ENCODE data around the gene DNASE1L2. TPM values are rescaled to one million over a fixed set of nuclear protein-coding genes. Genes with fewer than 3 reads are reported as not detected.

The DNASE1L2 gene, protein sequence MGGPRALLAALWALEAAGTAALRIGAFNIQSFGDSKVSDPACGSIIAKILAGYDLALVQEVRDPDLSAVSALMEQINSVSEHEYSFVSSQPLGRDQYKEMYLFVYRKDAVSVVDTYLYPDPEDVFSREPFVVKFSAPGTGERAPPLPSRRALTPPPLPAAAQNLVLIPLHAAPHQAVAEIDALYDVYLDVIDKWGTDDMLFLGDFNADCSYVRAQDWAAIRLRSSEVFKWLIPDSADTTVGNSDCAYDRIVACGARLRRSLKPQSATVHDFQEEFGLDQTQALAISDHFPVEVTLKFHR
- total RNA-seq: 0.39 TPM
- long read RNA-seq: 0 reads

DNA sequence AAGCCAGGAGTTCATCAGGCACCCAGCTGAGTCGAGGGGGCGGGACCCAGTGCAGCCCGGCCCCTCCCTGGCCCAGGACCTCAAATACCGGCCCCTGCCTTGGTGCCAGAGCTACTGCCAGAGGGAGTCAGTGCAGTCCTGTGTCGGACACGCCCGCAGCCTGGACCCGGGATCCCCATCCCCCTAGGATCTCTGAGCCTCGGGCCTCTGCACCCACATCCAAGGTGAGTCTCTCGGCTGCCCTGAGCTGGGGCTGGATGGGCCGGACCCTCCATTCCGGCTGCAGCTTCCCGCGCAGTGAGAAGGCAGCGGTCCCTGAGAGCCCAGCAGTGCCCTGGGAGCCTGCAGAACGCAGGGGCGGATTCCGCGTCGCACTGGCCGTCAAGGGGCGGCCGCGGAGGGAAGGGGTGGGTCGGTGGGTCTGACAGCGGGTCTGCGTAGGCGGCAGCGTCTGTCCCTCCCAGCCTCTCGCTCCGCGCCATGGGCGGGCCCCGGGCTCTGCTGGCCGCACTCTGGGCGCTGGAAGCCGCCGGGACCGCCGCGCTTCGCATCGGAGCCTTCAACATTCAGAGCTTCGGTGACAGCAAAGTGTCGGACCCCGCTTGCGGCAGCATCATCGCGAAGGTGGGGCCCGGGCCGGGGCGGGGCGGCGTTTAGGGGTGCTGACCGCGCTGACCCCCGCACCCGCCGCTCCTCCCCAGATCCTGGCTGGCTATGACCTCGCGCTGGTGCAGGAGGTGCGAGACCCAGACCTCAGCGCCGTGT lies at the start of gene DNASE1L2:
TSS of gene DNASE1L2 (plus strand) at position 108 of the 765 bp plus-strand sequence. CDS start at position 481, 373 bp downstream.
- no peak for DNase-seq (ENCODE audit: low spot score)

DNA sequence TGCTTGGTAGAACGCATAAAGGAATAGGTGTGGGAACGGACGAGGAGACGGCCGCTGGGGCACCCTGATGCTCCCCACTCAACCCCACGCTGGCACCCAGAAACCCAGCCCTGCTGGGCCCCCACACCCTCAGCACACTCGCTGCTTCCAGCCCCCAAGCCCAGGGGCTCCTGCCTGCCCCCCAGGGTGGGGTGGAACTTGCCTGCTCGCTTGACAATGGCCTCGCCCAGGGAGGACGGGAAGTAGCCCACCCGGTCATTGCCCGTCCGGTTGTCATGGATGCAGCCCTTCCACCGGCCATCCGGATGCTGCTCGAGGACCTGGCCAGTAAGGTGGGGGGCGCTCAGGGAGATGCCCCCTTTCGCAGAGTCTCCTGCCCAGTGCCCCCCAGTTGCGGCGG lies 49.7 kb upstream of the DNASE1L2 start:
- DNase-seq (ENCODE audit: low spot score): no peak

DNA sequence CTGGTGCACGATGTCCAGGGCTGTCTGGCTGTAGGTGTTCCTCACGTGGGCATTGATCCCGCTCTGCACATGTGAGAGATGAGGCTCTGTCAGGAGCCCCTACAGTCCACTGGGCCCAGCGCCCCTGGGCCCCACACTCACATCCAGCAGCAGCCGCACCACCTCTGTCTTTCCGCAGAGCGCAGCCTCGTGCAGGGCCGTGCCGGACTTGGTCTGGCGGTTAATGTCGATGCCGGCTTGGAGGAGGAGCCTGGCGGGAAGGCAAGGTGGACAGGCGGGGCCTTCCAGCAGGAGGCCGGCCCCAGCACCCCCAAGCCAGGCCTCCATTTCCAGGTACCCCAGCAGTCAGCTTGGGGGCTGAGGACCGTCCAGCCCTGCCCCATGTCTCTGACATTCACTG lies 49.0 kb upstream of the DNASE1L2 start:
- no peak for DNase-seq (ENCODE audit: low spot score)

DNA sequence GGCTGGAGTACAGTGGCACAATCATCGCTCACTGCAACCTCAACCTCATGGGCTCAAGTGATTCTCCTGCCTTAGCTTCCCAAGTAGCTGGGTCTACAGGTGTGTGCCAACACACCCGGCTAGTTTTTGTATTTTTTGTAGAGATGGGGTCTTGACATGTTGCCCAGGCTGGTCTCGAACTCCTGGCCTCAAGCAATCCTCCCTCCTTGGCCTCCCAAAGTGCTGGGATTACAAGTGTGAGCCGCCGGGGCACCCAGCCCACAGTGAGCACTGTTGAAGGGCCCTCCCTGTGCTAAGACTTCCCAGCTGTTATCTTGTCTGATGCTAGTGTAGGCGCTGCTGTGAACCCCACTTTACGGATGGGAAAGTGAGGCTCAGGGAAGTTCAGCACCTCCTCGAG lies 47.8 kb upstream of the DNASE1L2 start:
- DNase-seq (ENCODE audit: low spot score): no peak

DNA sequence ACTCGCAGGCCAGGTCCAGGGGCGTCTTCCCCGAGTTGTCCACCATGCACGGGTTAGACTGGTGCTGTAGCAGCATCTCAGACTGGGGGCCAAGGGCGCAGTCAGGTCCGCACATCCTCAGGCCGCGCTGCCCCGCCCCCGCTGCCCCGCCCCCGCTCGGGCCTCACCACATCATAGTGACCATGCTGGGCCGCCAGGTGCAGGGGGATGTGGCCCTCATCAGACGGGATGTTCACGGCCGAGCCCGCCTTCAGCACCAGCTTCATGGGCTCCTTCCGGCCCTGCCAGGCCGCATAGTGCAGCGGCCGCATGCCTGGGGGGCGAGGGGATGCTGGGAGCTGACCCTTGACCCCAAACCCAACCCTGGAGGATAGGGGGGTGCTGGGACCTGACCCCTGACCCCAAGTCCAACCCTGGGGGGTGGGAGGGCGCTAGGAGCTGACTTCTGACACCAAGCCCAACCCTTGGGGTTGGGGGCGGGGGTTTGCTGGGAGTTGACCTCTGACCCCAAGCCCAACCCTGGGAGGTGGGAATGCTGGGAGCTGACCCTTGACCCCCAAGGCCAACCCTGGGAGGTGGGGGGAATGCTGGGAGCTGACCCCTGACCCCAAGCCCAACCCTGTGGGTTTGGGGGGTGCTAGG lies 46.9 kb upstream of the DNASE1L2 start:
- DNase-seq (ENCODE audit: low spot score): no peak

DNA sequence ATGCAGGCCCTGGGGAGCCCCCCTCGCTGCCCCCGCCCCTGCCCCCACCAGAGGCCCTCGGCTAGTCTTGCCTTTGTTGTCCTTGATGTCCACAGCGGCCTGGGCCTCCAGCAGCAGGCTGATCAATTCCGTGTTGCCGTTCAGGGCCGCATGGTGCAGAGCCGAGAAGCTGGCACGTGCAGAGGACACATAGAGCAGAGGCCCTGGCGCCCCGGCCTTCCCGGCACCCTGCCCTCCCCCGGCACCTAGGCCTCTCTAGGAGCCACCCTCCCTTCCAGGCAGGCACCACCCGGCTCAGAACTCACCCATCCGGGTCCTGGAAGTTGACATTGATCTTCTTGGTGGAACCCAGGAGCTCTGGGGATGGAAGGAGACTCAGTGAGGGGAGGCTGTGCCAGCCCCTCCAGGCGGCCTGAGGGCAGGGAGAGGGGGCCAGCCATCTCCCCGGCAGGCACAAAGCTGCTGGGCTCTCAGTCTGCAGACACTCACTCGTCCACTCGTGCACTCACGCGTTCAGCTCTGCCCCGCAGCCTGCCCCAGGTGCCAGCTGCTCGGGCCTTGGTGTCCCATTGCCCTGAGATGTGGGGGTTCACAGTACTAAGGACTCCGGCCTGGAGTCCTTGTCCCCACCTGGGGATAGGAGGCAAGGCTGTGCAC lies 46.1 kb upstream of the DNASE1L2 start:
- DNase-seq (ENCODE audit: low spot score): no peak

DNA sequence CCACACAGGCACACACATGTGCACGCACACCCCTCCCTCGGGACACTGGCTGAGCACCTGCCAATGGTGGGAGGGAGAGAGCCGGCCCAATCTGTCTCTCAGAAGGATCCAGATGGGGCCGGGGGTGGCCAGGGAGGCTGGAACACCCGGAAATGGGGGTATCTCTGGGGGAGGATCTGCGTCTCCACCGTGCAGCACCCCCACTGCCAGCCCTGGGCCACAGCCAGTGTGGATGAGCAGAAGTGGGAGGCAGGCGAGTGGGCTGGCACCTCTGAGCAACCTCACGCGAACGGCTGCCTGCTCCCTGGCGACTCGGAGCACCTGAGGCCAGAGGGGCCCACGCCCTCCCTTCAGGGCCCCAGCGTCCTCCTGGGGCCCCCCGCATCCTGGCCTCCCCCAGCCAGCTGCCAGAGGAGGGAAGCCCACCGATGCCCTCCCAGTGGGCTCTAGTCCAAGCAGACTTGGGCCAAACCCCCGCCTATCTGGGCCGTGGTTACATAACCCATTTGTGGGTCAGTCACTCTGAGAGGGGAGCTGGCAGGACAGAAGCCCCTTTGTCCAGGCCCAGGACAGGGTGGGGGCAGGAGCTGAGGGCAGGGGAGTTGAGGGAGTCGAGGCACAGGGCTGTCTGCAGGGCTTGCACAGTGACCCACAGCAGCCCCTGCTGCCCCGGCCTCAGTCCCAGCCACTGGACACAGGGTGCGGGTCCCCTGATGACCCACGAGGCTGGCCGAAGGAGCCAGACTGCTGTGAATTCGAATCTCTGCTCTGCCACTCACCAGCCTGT lies 45.4 kb upstream of the DNASE1L2 start:
- DNase-seq (ENCODE audit: low spot score): no peak

DNA sequence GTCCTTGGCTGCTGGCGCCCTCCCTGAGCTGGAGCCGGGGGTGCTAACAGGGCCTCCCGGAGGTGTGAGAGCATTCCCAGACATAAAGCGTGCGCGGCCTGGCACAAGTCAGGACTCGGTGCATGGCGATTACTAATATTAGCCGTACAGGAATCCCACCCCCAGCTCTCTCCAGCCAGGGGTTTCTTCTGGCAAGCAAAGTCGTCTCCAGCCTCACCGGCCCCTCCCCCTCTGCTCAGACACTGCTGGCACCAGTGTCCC lies 44.9 kb upstream of the DNASE1L2 start:
- no peak for DNase-seq (ENCODE audit: low spot score)

DNA sequence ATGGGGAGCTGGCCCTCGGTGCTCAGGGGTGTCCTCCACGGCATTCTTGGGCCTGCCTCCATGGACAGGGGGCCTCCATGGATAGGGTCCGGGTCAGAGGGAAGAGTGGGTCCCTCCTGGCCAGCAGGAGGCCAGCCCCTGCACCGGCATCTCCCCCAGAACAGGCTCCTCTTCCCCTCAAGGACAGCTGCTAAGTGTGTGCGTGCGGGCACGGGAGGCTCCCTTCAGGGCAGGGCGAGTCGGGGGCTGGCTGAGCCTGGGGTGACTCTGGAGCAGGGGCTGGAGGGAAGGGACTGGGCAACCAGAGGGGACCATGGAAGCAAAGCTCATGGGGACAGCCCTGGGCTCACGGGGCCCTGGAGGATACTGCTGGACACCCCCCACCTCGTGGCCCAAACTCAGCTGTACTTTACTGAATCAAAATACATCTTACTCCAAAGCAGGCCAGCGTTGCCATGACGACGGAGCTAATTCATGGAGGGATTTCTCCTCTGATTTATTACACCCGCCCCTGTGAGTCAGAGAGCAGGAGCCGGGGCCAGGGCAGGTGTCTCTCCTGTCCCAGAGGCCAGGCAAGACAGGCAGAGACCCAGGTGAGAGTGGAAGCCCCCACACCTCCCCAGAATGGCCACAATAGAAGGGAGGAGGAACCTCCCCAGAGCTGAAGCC lies 41.9 kb upstream of the DNASE1L2 start:
- no peak for DNase-seq (ENCODE audit: low spot score)

DNA sequence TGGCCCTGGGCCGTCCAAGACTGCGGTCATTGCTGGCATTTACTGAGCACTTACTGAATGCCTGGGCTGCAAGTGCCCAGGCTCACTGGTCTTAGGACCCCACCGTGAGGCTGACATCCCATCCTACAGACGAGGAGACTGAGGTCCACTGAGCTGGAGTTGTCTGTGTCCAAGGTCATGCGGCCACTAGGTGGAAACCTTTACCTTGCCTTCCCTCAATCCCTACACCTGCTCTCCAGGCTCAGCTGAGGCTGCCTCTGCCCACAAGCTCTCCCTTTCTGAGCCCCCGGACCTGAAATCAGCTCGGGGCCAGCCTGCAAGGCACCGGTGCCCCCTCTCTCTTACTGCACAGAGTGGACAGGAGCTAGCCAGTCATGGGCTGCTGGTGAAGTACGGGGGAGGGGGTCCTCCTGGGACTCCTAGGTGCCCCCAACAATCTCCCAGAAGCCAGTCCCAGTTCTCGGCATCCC lies 41.4 kb upstream of the DNASE1L2 start:
- no peak for DNase-seq (ENCODE audit: low spot score)

DNA sequence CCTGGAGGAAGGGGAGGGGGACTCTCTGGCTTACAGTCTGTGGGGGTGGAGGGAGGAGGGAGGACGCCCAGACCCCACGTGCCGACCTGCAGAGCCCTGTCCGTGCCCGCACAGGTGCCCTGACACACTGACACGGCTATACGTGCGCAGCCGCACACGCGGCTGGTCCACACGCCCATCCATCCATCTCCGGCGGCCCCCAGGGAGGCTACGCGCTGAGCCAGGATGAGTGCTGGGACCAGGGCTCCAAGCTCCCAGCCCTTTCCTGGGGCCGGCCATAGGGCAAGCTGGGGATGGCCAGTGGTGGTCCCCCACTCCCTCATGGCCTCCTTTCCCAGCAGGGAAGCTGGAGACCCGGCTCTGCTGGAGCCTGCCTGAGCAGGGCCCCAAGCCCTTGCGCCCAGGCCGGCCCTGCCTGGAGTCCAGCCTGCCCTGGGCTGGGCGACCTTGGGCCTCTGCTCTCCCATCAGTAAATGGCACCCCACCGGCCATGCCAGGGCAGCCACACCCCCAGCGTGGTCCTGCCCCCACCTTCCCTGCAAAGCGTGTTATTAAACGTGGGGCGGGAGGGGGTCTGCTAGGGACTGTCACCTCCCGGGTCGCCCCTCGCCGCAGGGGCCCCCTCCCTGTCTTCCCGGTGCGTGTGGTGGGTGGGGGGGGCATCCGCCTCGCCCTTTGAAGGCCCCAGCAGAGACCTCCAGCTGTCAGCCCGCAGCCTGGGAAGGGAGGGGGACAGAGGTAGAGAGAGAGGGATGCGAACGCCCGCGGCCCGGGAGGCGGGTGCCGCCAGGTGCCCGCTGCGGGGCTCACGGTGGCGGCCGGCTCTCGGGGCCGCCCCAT lies 40.7 kb upstream of the DNASE1L2 start:
- DNase-seq (ENCODE audit: low spot score): no peak

DNA sequence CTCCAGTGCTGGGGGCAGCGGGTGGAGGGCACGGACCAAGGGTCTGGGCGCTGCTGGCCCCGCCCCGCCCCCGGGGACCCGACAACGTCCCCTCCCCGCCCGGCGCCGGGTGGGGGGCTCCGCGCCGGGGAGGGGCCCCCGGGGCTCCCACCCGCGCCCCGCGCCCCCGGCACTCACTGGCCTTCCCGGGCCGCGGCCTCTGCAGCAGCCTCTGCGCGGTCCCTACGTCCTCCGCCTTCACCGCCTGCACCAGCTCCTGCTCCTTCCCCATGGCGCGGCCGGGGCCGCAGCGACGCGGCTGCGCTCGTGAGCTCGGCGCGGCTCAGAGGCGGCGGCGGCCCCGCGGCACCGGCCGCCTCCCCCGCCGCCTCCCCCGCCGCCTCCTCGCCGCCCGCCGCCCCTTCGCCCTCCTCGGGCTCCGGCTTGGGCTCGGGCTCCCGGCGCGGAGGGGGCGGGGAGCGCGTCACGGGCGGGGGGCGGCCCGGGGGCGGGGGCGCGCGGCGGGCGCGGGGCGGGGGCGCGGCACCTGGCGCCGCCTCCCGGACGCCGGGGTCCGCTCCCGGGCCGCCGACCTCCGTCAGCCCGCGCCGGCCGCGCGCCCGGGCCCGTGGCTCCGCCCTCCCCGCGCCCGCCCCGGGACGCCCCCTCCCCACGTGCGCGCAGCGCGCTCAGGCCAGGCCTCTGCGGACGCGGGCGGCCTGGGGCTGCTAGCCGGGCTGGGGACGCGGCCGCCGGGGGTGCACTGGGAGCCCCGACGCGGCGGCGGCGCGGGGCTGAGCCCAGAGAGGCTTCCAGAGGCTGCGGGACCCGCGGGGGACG lies 39.9 kb upstream of the DNASE1L2 start, which contains the start of gene CASKIN1:
TSS of gene CASKIN1 (minus strand) at position 444 of the 819 bp plus-strand sequence. CDS start at position 271, 173 bp downstream.
- no peak for DNase-seq (ENCODE audit: low spot score)

DNA sequence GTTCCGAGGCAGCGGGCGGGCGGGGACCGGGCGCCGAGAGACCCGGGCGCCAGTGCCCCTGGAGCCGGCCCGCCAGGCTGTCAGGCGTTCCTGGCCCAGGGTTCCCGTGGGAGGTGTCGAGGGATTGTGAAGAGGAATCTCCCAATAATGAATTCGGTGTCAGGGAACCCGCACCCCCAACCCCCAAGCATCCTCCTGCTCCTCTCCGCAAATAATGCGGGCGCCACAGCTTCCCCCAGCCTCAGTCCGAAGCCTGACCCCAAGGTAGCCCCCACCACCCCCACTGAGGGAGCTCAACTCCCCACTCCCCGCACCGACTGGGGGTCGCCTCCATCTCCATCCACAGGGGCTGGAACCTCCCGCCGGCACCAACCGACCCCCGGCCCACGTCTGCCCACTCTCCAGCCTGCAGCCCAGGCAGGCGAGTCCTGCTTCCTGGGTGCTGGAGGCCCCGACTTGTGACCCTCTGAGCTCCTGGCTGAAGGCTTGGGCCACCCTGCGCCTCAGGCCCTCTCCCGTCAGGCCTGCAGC lies 39.2 kb upstream of the DNASE1L2 start:
- no peak for DNase-seq (ENCODE audit: low spot score)

DNA sequence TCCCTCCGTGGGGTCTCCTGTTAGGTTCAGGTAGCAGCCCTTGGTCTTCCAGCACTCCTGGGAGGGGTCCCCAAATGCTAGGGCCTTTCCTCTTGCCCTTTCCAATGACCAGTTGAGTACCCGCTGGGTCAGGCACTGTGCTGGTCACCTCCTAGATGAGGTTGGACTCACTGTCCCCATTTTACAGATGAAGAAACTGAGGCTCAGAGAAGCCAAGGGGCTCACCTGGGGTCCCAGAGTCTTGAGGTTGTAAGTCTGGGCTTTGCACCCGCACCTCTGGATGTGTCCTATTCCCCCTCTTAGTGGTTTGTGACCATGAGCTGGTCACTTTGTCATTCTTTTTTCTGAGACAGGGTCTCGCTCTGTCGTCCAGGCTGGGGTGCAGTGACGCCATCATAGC lies 38.5 kb upstream of the DNASE1L2 start:
- no peak for DNase-seq (ENCODE audit: low spot score)

DNA sequence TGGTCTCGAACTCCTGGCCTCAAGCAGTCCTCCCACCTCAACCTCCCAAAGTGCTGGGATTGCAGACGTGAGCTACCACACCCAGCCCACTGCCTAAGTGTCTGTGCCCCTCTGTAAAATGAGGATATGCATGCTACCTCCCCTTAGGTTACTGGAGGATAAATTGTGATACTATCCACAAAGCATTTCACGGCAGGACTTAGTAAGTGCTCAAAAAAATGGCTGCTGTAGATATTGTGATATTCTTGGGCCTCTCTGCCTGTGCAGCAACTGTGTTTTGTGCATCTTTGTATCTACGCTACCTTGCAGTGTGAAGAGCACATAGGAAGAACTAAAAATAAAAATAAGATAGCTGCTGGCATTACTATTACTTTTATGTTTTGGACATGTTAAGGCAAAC lies 38.0 kb upstream of the DNASE1L2 start:
- no peak for DNase-seq (ENCODE audit: low spot score)

DNA sequence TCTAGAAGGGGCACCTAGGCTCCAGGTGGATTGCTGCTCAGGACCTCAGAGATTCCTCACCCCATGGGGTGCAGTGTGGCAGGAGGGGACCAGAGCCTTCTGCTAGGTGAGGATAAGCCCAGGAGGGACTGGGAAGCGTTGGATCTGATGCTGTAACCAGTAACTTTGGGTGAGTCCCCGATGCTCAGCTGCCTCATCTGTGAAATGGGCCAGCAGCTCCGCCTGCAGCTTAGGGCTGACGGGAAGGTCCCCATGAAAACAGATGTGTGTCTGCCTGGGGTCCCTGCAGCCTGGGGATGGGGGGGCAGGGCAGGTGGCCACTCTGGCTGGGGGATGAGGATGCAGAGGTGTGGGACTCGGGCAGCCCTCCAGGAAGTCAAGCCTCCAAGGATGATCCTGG lies 37.1 kb upstream of the DNASE1L2 start:
- no peak for DNase-seq (ENCODE audit: low spot score)

DNA sequence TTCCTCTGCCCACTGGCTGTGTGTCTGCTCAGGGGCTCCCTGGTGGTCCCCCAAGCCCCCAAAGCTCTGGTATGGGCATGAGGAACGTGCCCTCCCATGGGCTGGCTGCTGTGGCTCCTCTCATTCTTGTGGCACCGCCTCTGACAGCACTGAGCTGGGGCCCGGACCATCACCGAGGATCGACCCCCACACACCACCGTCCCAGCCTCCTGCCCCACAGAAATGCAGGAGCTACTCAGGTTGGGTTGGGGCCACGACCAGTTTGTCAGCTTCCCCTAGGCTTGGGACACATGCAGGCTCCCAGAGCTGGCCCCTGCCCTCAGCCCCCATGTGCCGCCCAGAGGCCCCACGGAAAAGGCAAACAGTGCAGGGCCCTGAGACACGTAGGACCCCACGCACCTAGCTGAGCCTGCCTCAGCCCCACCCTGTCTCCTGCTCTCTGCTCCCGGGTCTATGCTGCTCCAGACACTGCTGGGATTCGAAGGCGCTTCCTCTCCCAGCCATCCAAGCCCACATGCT lies 36.6 kb upstream of the DNASE1L2 start:
- no peak for DNase-seq (ENCODE audit: low spot score)

DNA sequence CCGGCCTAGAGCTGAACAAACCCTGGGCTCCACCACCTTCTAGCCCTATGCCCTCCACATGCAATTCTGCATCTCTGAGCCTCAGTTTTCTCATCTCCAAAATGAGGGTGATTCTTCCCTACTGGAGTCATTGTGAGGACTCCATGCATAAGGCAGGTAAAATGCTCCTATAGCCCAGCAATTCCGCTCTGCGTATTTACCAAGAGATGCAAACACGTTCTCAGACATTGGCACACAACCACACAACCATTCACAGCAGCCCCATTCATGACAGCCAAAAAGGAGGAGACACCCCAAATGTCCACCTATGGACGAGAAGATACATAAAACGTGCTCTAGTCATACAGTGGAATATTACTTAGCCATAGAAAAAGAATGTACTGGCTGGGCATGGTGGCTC lies 35.9 kb upstream of the DNASE1L2 start:
- DNase-seq (ENCODE audit: low spot score): no peak
